ENCODE results near the gene SLC36A1. TPM values are rescaled to one million over a fixed set of nuclear protein-coding genes. Genes with fewer than 3 reads are reported as not detected.
"Not testable (repeated sequence)": the region's sequence is repeated elsewhere in the genome, so short reads cannot be mapped to it uniquely, and the experiment has no call there.

SLC36A1 gene
- total RNA-seq, 1 experiment from 2014 or later: 15.0 TPM

- Histone ChIP-seq H2BK5ac (ENCODE audit: insufficient read length, low read length) (no peak overlapping the region), H2AFZ (ENCODE audit: low read length) (no peak overlapping the region), H4K20me1 (ENCODE audit: control insufficient read depth, insufficient read depth, insufficient read length) (no peaks in the 10 kb centered on the region), H3K9me3 (ENCODE audit: control insufficient read depth, low read depth, low read length) (no peaks in the 10 kb centered on the region), H3K14ac (ENCODE audit: insufficient read depth, low read length) (no peak overlapping the region), H3K4ac (ENCODE audit: low read depth, low read length) (no peak overlapping the region), H3T11ph (ENCODE audit: low read length) (no peak overlapping the region), H3K18ac (ENCODE audit: insufficient read length, low read depth, low read length) (no peak overlapping the region), H2BK20ac (ENCODE audit: low read depth, low read length, poor library complexity, severe bottlenecking) (no peak overlapping the region), H2BK120ac (ENCODE audit: low read depth, low read length, poor library complexity, severe bottlenecking) (no peak overlapping the region), H3K4me1 (ENCODE audit: insufficient read depth, low read length) (no peaks in the 10 kb centered on the region), H3K4me2 (ENCODE audit: insufficient read depth, insufficient read length, low read length) (no peak overlapping the region), H2BK15ac (ENCODE audit: low read depth, low read length) (no peak overlapping the region), H2BK12ac (ENCODE audit: insufficient read length, low read depth, low read length) (no peak overlapping the region), H3K9ac (ENCODE audit: extremely low read depth, insufficient read length, low read length) (no peak overlapping the region), H3K27ac (ENCODE audit: insufficient read length, low read depth, low read length) (no peak overlapping the region), H4K91ac (ENCODE audit: insufficient read length, low read depth, low read length) (no peak overlapping the region), H3K23ac (ENCODE audit: insufficient read length, low read depth, low read length) (no peak overlapping the region), H3K23me2 (ENCODE audit: insufficient read length, low read depth, low read length, poor library complexity, severe bottlenecking) (no peaks in the 10 kb centered on the region), H3K79me2 (ENCODE audit: insufficient read depth, low read length) (no peaks in the 10 kb centered on the region), H4K5ac (ENCODE audit: insufficient read length, low read depth, low read length) (no peak overlapping the region), H4K8ac (replicated peaks; ENCODE audit: insufficient read length, low read depth, low read length) (no peak overlapping the region), H2AK5ac (ENCODE audit: insufficient read length, low read length) (no peak overlapping the region), H3K56ac (ENCODE audit: insufficient read length, low read depth, low read length) (no peak overlapping the region), H3K79me1 (ENCODE audit: insufficient read depth, low read depth, low read length, poor library complexity, severe bottlenecking) (no peaks in the 10 kb centered on the region), H3K27me3 (ENCODE audit: insufficient read depth, low read length) (no peaks in the 10 kb centered on the region)
- WGBS (ENCODE audit: extremely low coverage, insufficient read length, low lambda C conversion rate): no CpG with 5 or more reads among the region's 4 CpGs
- no peak for TF ChIP-seq CTCF (conservative IDR thresholded peaks at IDR 0.05)
- no peak overlapping the region for H3K4me3 Mint-ChIP-seq
- H3K36me3 Mint-ChIP-seq (ENCODE audit: insufficient read depth in 1 of 3, low read depth in 3 of 3): no peaks in the 10 kb centered on the region
- DNase-seq: no peak
- H3K27me3 Mint-ChIP-seq (ENCODE audit: low read depth): no peaks in the 10 kb centered on the region
- H3K9me3 Mint-ChIP-seq: no peaks in the 10 kb centered on the region
- H3K27ac Mint-ChIP-seq: no peak overlapping the region; a peak in 1 of 7 replicates
- peaks cover 9 to 13% of the 10 kb centered on the region in 2 experiments for H3K4me1 Mint-ChIP-seq
Observed at GRCh38 chr5:151504006-151504405, 56.6 kb downstream of the SLC36A1 start.

GRCh38 chr5:151508308-151508707, 60.9 kb downstream of the SLC36A1 start:
- not testable (repeated sequence) for H3K27ac Mint-ChIP-seq

More at GRCh38 chr5:151508308-151508707, 60.9 kb downstream of the SLC36A1 start:
- WGBS (ENCODE audit: extremely low coverage, insufficient read length, low lambda C conversion rate): no CpG with 5 or more reads among the region's 10 CpGs
- H3K56ac ChIP-seq (ENCODE audit: insufficient read length, low read depth, low read length); H3K27me3 ChIP-seq (ENCODE audit: insufficient read depth, low read length); H3K79me1 ChIP-seq (ENCODE audit: insufficient read depth, low read depth, low read length, poor library complexity, severe bottlenecking); H3K14ac ChIP-seq (ENCODE audit: insufficient read depth, low read length); H3K4me1 Mint-ChIP-seq; H3K18ac ChIP-seq (ENCODE audit: insufficient read length, low read depth, low read length); H2AFZ ChIP-seq (ENCODE audit: low read length); H2BK5ac ChIP-seq (ENCODE audit: insufficient read length, low read length); H3K4me1 ChIP-seq (ENCODE audit: insufficient read depth, low read length); H3K79me2 ChIP-seq (ENCODE audit: insufficient read depth, low read length); H2AK5ac ChIP-seq (ENCODE audit: insufficient read length, low read length); H3T11ph ChIP-seq (ENCODE audit: low read length); H2BK15ac ChIP-seq (ENCODE audit: low read depth, low read length); H4K8ac ChIP-seq (replicated peaks; ENCODE audit: insufficient read length, low read depth, low read length); H3K9me3 Mint-ChIP-seq; H3K36me3 Mint-ChIP-seq (ENCODE audit: insufficient read depth in 1 of 3, low read depth in 3 of 3); H3K4me3 Mint-ChIP-seq; H3K4me2 ChIP-seq (ENCODE audit: insufficient read depth, insufficient read length, low read length); H3K23me2 ChIP-seq (ENCODE audit: insufficient read length, low read depth, low read length, poor library complexity, severe bottlenecking); H2BK120ac ChIP-seq (ENCODE audit: low read depth, low read length, poor library complexity, severe bottlenecking); H3K9ac ChIP-seq (ENCODE audit: extremely low read depth, insufficient read length, low read length); H3K27ac ChIP-seq (ENCODE audit: insufficient read length, low read depth, low read length); H4K91ac ChIP-seq (ENCODE audit: insufficient read length, low read depth, low read length); H3K23ac ChIP-seq (ENCODE audit: insufficient read length, low read depth, low read length); H4K20me1 ChIP-seq (ENCODE audit: control insufficient read depth, insufficient read depth, insufficient read length); H4K5ac ChIP-seq (ENCODE audit: insufficient read length, low read depth, low read length); H3K27me3 Mint-ChIP-seq (ENCODE audit: low read depth); H2BK12ac ChIP-seq (ENCODE audit: insufficient read length, low read depth, low read length); H3K4ac ChIP-seq (ENCODE audit: low read depth, low read length); H2BK20ac ChIP-seq (ENCODE audit: low read depth, low read length, poor library complexity, severe bottlenecking); DNase-seq; H3K9me3 ChIP-seq (ENCODE audit: control insufficient read depth, low read depth, low read length): not testable (repeated sequence)

Data from H9 (cell line).